SK-N-SH treated with all-trans-retinoic acid at 6 μM for 48 hours (cell line): ENCODE results near the gene SH3RF1.
"Not testable (repeated sequence)": the region's sequence is repeated elsewhere in the genome, so short reads cannot be mapped to it uniquely, and the experiment has no call there.

ENCODE experiments used
- ATAC-seq: fragments of 200-7000 bp; cut with Tn5 transposase; 3 replicates; pipeline ENCODE4 v1.9.1; 2020; ENCODE audit warnings: mild to moderate bottlenecking, moderate library complexity
- BACH2 ChIP-seq: fragments of 250-450 bp; sonication (Bioruptor Pico); IDR thresholded peaks from 2 replicates; pipeline ENCODE4 v1.9.0; 2021; ENCODE audit warnings: mild to moderate bottlenecking, borderline replicate concordance
- CSDC2 ChIP-seq: fragments of 250-450 bp; sonication (Bioruptor Pico); IDR thresholded peaks from 2 replicates; pipeline ENCODE4 v1.5.0; 2020; ENCODE audit warnings: mild to moderate bottlenecking, moderate library complexity
- ESRRG ChIP-seq: fragments of 250-450 bp; sonication (Bioruptor Pico); IDR thresholded peaks from 2 replicates; pipeline ENCODE4 v1.6.1; 2021; ENCODE audit warnings: mild to moderate bottlenecking
- ISL1 ChIP-seq: fragments of 250-450 bp; sonication (Bioruptor Pico); IDR thresholded peaks from 2 replicates; pipeline ENCODE4 v2.1.2; 2022; ENCODE audit warnings: mild to moderate bottlenecking, moderate library complexity
- OSR1 ChIP-seq: fragments of 250-450 bp; sonication (Bioruptor Pico); IDR thresholded peaks from 2 replicates; pipeline ENCODE4 v1.8.0; 2022; ENCODE audit warnings: moderate library complexity, mild to moderate bottlenecking, inconsistent platforms
- PPARA ChIP-seq: fragments of 250-450 bp; sonication (Bioruptor Pico); IDR thresholded peaks from 2 replicates; pipeline ENCODE4 v1.5.0; 2020; ENCODE audit warnings: mild to moderate bottlenecking, borderline replicate concordance
- RARB ChIP-seq: fragments of 250-450 bp; sonication (Bioruptor Pico); IDR thresholded peaks from 2 replicates; pipeline ENCODE4 v1.8.0; 2021; ENCODE audit warnings: mild to moderate bottlenecking, moderate library complexity
- SNAI2 ChIP-seq: fragments of 250-450 bp; sonication (Bioruptor Pico); IDR thresholded peaks from 2 replicates; pipeline ENCODE4 v1.5.0; 2020; ENCODE audit warnings: mild to moderate bottlenecking, moderate library complexity
- TCF4 ChIP-seq: fragments of 250-450 bp; sonication (Bioruptor Pico); IDR thresholded peaks from 2 replicates; pipeline ENCODE4 v1.8.0; 2021; ENCODE audit warnings: mild to moderate bottlenecking, moderate library complexity, borderline replicate concordance
- TOX ChIP-seq: fragments of 250-450 bp; sonication (Bioruptor Pico); IDR thresholded peaks from 2 replicates; pipeline ENCODE4 v1.8.0; 2021; ENCODE audit warnings: mild to moderate bottlenecking, moderate library complexity, borderline replicate concordance
- ZC3H10 ChIP-seq: fragments of 250-450 bp; sonication (Bioruptor Pico); IDR thresholded peaks from 2 replicates; pipeline ENCODE4 v1.5.1; 2021; ENCODE audit warnings: mild to moderate bottlenecking, moderate library complexity
- ZFP3 ChIP-seq: fragments of 250-450 bp; sonication (Bioruptor Pico); IDR thresholded peaks from 2 replicates; pipeline ENCODE4 v1.5.0; 2020; ENCODE audit warnings: mild to moderate bottlenecking, moderate library complexity
- ZFP30 ChIP-seq: fragments of 450-650 bp; formaldehyde crosslinking; IDR thresholded peaks from 2 replicates; pipeline ENCODE4 v1.5.0; 2022; ENCODE audit warnings: mild to moderate bottlenecking, moderate library complexity
- ZNF565 ChIP-seq: fragments of 450-650 bp; formaldehyde crosslinking; conservative IDR thresholded peaks from 2 replicates; pipeline ENCODE4 v1.5.0; 2020; ENCODE audit warnings: low read depth, mild to moderate bottlenecking, moderate library complexity
- ZNF70 ChIP-seq: fragments of 450-650 bp; formaldehyde crosslinking; IDR thresholded peaks from 2 replicates; pipeline ENCODE4 v1.5.0; 2020; ENCODE audit warnings: mild to moderate bottlenecking, moderate library complexity
- ZNF8 ChIP-seq: fragments of 450-650 bp; formaldehyde crosslinking; IDR thresholded peaks from 2 replicates; pipeline ENCODE4 v1.5.0; 2020; ENCODE audit warnings: mild to moderate bottlenecking, moderate library complexity
- TF ChIP-seq, protein P1 (sequence below): fragments of 250-450 bp; sonication (Bioruptor Pico); IDR thresholded peaks from 2 replicates; pipeline ENCODE4 v1.5.0; 2020; ENCODE audit warnings: mild to moderate bottlenecking, moderate library complexity
- TF ChIP-seq, protein P2 (sequence below): fragments of 250-450 bp; sonication (Bioruptor Pico); IDR thresholded peaks from 2 replicates; pipeline ENCODE4 v1.5.1; 2020; ENCODE audit warnings: low read depth, mild to moderate bottlenecking, moderate library complexity
- TF ChIP-seq, protein P3 (sequence below): fragments of 250-450 bp; sonication (Bioruptor Pico); IDR thresholded peaks from 2 replicates; pipeline ENCODE4 v1.5.1; 2021; ENCODE audit warnings: mild to moderate bottlenecking, moderate library complexity
- TF ChIP-seq, protein P4 (sequence below): fragments of 250-450 bp; sonication (Bioruptor Pico); IDR thresholded peaks from 2 replicates; pipeline ENCODE4 v1.8.0; 2021; ENCODE audit warnings: low read depth, mild to moderate bottlenecking, moderate library complexity, borderline replicate concordance

The SH3RF1 gene

DNA sequence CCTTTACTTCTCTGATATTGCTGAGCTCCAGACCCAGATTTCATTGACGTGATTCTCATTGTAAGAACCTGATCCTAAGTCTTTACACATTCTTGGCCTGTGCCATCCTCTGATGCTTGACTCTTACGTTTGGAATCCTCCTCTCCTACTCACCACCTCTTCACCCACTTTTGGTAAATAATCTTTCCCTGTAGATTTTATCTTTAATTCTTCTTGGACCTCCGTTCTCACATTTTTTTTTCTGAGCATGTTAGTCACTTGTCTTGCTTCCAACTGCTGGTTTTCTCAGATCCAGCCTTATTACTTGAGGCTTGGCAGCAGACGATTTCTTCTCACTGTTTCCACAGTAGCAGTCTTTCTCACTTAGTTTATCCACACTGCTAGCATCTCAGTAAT, 12.4 kb upstream of the SH3RF1 start:
- peak; percentile 94 for ATAC-seq
- TF ChIP-seq ZC3H10 (CRISPR knock-in tag) (no peak), SNAI2 (no peak), ISL1 (0 out of 2 replicates have a peak, but pooled peaks have one; percentile 16)

DNA sequence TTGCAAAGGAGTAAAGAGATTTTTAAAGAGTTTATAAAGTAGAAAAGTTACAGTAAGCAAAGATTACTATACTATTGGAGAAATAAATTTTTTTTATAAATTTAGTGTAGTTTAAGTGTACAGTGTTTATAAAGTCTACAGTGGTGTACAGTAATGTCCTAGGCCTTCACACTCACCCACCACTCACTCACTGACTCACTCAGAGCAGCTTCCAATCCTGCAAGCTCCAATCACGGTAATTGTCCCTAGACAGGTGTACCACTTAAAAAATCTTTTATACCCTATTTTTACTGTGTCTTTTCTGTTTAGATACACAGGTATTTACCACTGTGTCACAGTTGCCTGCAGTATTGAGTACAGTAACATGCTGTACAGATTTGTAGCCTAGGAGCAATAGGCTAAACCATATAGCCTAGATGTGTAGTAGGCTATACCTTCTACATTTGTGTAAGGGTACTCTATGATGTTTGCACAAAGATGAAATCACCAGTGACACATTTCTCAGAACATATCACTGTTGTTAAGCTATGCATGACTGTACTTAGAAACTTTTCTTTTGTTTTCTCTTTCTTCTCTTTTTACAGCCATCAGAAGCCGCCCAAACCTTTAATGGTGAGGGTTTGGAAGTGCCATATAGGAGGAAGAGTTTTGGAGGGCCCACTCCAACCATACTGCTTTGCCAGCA, 11.8 kb upstream of the SH3RF1 start:
- TF ChIP-seq ZNF8 (CRISPR knock-in tag) (no peak), ZNF565 (CRISPR knock-in tag) (no peak), PPARA (CRISPR knock-in tag) (no peak), ZNF70 (CRISPR knock-in tag) (no peak), ZFP30 (CRISPR knock-in tag) (no peak), OSR1 (no peak), SNAI2 (no peak), ESRRG (no peak)
- TF ChIP-seq, protein P1, sequence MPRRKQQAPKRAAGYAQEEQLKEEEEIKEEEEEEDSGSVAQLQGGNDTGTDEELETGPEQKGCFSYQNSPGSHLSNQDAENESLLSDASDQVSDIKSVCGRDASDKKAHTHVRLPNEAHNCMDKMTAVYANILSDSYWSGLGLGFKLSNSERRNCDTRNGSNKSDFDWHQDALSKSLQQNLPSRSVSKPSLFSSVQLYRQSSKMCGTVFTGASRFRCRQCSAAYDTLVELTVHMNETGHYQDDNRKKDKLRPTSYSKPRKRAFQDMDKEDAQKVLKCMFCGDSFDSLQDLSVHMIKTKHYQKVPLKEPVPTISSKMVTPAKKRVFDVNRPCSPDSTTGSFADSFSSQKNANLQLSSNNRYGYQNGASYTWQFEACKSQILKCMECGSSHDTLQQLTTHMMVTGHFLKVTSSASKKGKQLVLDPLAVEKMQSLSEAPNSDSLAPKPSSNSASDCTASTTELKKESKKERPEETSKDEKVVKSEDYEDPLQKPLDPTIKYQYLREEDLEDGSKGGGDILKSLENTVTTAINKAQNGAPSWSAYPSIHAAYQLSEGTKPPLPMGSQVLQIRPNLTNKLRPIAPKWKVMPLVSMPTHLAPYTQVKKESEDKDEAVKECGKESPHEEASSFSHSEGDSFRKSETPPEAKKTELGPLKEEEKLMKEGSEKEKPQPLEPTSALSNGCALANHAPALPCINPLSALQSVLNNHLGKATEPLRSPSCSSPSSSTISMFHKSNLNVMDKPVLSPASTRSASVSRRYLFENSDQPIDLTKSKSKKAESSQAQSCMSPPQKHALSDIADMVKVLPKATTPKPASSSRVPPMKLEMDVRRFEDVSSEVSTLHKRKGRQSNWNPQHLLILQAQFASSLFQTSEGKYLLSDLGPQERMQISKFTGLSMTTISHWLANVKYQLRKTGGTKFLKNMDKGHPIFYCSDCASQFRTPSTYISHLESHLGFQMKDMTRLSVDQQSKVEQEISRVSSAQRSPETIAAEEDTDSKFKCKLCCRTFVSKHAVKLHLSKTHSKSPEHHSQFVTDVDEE (CRISPR knock-in tag), result no peak
- ATAC-seq, result peak; percentile 71

DNA sequence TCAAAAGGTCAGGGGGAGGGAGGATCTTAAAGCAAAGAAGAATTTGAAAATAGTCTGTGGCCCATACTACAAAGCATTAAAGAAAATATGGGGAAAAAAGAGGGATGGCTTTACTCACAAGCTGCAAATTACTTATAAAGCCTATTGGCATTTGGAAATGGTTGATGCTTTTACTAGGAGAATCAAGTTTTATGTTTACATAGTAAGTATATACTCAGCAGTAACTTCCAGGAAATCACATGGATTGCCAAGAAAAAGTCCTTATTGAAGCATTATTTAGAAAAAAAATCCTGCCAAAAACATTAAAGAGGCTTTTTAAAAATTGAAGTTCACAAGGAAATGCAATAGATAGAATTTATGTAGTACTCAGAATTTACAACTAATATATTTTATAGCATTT, 8.4 kb upstream of the SH3RF1 start:
- ATAC-seq, result no peak
- TF ChIP-seq OSR1, result no peak
- TF ChIP-seq ZFP30 (CRISPR knock-in tag), result no peak
- TF ChIP-seq ZC3H10 (CRISPR knock-in tag), result no peak
- TF ChIP-seq, protein P2, sequence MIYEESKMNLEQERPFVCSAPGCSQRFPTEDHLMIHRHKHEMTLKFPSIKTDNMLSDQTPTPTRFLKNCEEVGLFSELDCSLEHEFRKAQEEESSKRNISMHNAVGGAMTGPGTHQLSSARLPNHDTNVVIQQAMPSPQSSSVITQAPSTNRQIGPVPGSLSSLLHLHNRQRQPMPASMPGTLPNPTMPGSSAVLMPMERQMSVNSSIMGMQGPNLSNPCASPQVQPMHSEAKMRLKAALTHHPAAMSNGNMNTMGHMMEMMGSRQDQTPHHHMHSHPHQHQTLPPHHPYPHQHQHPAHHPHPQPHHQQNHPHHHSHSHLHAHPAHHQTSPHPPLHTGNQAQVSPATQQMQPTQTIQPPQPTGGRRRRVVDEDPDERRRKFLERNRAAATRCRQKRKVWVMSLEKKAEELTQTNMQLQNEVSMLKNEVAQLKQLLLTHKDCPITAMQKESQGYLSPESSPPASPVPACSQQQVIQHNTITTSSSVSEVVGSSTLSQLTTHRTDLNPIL (CRISPR knock-in tag), result no peak
- no peak for TF ChIP-seq PPARA (CRISPR knock-in tag)
- TF ChIP-seq TOX, result no peak
- no peak for TF ChIP-seq BACH2 (CRISPR knock-in tag)
- no peak for TF ChIP-seq ISL1
- TF ChIP-seq, protein P3, sequence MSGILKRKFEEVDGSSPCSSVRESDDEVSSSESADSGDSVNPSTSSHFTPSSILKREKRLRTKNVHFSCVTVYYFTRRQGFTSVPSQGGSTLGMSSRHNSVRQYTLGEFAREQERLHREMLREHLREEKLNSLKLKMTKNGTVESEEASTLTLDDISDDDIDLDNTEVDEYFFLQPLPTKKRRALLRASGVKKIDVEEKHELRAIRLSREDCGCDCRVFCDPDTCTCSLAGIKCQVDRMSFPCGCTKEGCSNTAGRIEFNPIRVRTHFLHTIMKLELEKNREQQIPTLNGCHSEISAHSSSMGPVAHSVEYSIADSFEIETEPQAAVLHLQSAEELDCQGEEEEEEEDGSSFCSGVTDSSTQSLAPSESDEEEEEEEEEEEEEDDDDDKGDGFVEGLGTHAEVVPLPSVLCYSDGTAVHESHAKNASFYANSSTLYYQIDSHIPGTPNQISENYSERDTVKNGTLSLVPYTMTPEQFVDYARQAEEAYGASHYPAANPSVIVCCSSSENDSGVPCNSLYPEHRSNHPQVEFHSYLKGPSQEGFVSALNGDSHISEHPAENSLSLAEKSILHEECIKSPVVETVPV, result no peak
- no peak for TF ChIP-seq RARB (CRISPR knock-in tag)
- TF ChIP-seq, all 23 proteins: peak for 0

DNA sequence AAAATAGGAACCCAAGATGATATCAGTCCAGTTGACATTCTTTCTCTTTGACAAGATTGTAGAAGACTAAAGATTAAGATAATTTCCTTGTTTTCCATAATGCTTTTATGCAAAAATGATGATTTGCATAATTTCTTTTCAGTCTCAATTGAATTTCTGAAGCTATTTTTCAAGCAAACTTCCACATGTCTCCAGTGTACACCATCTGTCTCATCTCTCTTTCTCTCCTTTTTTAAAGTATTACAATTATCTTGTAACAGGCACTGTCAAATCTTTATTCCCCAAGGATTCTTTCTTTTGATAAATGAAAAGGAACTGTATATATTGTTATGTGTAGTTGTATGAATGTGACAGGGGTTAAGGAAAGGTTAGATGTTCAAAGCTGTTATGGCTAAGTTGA, 7.9 kb upstream of the SH3RF1 start:
- ATAC-seq, result no peak
- TF ChIP-seq ZC3H10 (CRISPR knock-in tag) (no peak), TCF4 (CRISPR knock-in tag) (no peak)

DNA sequence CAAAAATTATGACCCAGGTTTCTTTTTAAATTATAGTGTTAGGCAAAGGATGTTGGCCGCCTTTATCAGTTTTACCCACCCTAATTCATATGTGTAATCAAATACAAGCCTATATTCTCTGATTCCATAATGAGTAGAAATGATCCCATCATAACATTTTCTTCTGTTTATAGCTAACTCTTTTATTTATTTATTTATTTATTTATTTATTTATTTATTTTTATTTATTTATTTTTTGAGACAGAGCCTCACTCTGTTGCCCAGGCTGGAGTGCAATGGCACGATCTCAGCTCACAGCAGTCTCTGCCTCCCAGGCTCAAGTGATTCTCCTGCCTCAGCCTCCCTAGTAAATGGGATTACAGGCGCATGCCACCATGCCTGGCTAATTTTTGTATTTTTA, 7.1 kb upstream of the SH3RF1 start:
- ATAC-seq, result not testable (repeated sequence)

DNA sequence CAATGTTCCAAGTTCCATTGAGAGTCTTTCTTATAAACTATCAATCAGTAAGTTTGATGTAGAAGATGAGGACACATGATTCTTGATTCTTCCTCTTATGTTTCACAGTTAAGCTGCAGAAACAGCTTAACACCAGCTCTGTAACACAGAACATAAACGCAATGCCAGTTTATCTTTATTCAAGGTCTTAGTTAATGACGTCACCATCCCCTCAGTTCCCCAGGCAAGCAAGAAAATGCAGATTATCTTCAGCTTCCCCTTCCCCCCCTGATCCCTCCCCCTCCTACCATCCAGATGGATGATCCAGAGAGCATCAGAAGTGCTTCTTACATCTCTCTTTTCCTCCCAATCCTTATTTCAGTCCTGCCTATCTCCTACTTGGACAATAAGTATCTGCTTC, 4.4 kb upstream of the SH3RF1 start:
- no peak for ATAC-seq
- TF ChIP-seq ZFP3 (CRISPR knock-in tag) (no peak), OSR1 (no peak), ZNF70 (CRISPR knock-in tag) (no peak), ZNF8 (CRISPR knock-in tag) (no peak), ISL1 (no peak), CSDC2 (CRISPR knock-in tag) (no peak)

DNA sequence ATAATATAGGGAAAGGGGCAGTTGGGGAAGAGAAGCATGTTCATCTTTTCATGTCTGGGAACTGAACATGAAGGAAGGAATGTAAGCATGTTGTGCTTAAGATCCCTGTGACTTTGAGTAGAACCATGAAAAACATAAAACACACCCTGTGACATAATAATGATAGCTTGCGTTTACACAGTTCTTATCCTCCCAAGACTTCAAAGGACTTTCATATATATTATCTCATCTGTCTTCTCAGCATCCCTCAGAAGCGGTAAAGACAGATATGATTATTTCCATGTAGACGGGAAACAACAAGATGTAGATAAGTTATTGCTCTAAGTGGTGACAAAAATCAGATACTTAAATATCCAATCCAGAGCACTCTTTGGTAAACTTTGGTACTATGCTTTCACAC, 3.3 kb upstream of the SH3RF1 start:
- TF ChIP-seq CSDC2 (CRISPR knock-in tag) (no peak), ISL1 (no peak), SNAI2 (no peak), ZNF8 (CRISPR knock-in tag) (no peak), TCF4 (CRISPR knock-in tag) (no peak), ZNF565 (CRISPR knock-in tag) (no peak), ZC3H10 (CRISPR knock-in tag) (no peak), ZFP30 (CRISPR knock-in tag) (no peak)
- TF ChIP-seq, protein P4, sequence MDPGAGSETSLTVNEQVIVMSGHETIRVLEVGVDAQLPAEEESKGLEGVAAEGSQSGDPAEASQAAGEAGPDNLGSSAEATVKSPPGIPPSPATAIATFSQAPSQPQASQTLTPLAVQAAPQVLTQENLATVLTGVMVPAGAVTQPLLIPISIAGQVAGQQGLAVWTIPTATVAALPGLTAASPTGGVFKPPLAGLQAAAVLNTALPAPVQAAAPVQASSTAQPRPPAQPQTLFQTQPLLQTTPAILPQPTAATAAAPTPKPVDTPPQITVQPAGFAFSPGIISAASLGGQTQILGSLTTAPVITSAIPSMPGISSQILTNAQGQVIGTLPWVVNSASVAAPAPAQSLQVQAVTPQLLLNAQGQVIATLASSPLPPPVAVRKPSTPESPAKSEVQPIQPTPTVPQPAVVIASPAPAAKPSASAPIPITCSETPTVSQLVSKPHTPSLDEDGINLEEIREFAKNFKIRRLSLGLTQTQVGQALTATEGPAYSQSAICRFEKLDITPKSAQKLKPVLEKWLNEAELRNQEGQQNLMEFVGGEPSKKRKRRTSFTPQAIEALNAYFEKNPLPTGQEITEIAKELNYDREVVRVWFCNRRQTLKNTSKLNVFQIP (CRISPR knock-in tag), result no peak
- no peak for ATAC-seq
